C4-2B (cell line): ENCODE measurements around the gene KCNQ5.

Experiments
- H3K27ac ChIP-seq: fragments of 450-650 bp; 2 replicates; pipeline ENCODE4 v1.5.1; 2017
- ZFX ChIP-seq: fragments of 450-650 bp; IDR thresholded peaks from 2 replicates; pipeline ENCODE4 v1.6.1; 2017
- TF ChIP-seq, protein P1 (sequence below): fragments of 450-650 bp; conservative IDR thresholded peaks from 2 replicates; pipeline ENCODE4 v1.5.1; 2017; ENCODE audit warnings: mild to moderate bottlenecking

Gene KCNQ5

DNA sequence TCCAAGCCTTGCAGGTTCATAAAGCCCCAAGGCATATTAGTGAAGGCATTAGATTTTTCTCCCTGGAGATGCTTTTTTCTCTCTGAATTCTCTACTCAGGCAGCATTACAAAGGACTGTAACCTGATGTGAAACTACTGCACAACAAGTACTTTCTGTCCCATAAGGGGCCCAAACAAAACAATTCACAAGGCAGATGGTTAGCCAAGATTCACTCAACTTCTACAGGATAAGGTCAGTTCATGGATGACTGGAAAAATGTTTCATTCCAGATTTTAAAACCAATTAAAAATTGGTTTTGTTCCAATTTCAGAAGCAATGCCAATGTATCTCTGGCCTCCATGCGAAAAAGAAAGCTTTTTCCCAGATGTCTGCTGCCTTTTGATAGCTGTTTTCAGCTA is 421.6 kb downstream of the KCNQ5 start:
- TF ChIP-seq, protein P1, sequence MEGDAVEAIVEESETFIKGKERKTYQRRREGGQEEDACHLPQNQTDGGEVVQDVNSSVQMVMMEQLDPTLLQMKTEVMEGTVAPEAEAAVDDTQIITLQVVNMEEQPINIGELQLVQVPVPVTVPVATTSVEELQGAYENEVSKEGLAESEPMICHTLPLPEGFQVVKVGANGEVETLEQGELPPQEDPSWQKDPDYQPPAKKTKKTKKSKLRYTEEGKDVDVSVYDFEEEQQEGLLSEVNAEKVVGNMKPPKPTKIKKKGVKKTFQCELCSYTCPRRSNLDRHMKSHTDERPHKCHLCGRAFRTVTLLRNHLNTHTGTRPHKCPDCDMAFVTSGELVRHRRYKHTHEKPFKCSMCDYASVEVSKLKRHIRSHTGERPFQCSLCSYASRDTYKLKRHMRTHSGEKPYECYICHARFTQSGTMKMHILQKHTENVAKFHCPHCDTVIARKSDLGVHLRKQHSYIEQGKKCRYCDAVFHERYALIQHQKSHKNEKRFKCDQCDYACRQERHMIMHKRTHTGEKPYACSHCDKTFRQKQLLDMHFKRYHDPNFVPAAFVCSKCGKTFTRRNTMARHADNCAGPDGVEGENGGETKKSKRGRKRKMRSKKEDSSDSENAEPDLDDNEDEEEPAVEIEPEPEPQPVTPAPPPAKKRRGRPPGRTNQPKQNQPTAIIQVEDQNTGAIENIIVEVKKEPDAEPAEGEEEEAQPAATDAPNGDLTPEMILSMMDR = no peak
- TF ChIP-seq ZFX = no peak
- no peak overlapping the region for H3K27ac ChIP-seq

DNA sequence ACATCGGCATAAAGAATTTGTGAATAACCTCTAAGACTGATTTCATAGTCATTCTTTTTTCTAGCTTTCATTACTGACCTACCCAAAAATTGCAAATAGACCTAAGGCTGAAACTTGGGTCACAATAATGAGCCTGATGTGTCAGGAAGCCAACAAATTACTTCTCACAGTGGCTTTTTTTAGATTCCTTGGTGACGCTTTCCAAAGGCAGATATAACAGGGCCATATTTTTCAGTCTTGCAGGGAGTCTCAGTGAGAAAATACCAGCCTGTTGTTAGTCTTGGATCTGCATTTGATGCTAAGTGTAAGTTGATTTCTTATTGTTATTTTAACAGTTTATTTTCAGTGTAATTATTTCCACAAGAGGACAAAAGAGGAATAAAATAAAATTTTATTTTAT is 423.7 kb downstream of the KCNQ5 start:
- H3K27ac ChIP-seq = no peak overlapping the region

DNA sequence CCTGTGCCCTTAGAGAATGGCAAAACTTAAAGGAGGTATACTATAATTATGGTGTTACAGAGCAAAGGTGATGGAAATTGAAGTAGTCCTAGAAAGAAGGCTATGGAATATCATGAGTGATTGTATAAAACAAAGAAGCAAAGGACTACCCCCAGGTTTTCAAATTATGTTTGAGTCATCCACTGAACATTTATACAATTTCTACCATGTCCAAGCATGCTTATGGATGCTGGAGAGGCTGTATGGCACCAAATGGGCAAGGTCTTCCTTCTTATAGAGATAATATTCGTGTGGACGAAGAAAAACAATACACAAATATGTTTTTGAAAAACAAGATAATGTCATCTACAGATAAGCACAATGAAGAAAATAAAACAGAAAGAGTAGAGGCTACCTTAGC is 425.9 kb downstream of the KCNQ5 start:
- H3K27ac ChIP-seq = no peak overlapping the region
- TF ChIP-seq, protein P1 = no peak
- TF ChIP-seq ZFX = no peak

More for the DNA sequence above, 423.7 kb downstream of the KCNQ5 start:
- TF ChIP-seq, protein P1 = no peak
- no peak for TF ChIP-seq ZFX

DNA sequence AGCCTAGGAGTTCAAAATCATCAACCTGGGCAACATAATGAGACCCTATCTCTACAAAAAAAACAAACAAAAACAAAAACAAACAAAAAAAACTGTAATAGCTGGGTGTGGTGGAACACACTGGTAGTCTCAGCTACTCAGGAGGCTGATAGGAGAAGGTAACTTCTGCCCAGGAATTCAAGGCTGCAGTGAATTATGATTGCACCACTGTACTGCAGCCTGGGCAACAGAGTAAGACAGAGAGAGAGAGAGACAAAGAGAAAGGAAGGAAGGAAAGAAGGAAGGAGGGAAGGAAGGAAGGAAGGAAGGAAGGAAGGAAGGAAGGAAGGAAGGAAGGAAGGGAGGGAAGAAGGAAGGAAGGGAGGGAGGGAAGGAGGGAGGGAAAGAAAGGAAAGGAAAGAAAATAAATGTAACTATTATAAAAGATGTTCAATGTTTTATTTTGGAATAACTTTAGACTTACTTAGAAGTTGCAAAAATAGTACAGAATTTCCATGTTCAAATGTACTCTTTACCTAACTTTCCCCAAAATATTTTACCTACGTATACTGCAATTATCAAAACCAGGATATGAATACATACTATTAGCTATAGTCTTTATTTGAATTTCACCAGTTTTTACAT is 428.2 kb downstream of the KCNQ5 start:
- no peak for TF ChIP-seq ZFX
- TF ChIP-seq, protein P1 = no peak
- no peak overlapping the region for H3K27ac ChIP-seq

DNA sequence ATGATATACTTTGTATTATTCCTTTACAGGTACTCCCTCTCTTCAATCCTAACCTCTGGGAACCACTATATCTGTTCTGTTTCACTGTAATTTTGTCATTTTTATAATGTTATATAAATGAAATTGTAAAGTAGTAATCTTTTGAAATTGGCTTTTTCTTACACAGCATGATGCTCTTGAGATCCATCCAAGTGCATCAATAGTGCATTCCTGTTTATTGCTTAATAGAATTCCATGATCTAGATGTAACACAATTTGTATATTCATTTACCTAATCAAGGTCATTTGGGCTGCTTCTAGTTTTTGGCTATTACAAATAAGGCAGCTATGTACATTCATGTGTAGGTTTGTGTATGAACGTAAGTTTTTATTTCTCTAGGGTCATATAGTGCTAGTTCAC is 428.8 kb downstream of the KCNQ5 start:
- no peak for TF ChIP-seq ZFX
- TF ChIP-seq, protein P1 = no peak
- no peak overlapping the region for H3K27ac ChIP-seq

DNA sequence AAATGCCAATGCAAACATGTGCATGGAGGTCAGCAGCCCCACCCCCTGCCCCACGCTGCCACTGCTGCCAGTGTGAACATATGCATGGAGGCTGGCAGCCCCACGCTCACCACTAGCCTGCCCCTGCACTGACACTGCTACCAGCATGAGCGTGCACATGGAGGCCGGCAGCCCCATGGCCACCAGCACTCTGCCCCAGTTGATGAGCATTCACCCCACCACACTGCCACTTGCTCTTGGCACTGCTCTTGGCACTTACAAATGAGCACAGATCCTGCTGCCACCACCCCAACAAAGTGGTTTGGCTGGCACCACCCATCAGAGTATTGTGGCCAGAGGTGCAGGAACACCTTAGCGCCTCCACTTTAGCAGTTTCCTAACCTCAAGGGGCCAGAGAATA is 429.3 kb downstream of the KCNQ5 start:
- no peak for TF ChIP-seq ZFX
- TF ChIP-seq, protein P1 = no peak

DNA sequence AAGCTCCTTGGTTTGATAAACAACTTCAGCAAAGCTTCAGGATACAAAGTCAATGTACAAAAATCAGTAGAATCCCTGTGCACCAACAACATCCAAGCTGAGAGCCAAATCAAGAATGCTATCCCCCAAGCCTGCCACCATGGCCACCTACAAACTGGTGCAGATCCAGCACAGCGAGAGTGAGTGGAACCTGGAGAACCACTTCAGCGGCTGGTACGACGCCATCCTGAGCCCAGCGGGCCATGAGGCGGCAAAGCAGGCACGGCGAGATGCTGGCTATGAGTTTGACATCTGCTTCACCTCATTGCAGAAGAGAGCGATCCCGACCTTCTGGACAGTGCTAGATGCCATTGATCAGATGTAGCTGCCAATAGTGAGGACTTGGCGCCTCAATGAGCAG is 433.1 kb downstream of the KCNQ5 start:
- H3K27ac ChIP-seq = no peak overlapping the region
- TF ChIP-seq ZFX = no peak
- TF ChIP-seq, protein P1 = no peak

More for the DNA sequence above, 429.3 kb downstream of the KCNQ5 start:
- H3K27ac ChIP-seq = no peak overlapping the region
